ENCODE results near the gene NID1.

DNA sequence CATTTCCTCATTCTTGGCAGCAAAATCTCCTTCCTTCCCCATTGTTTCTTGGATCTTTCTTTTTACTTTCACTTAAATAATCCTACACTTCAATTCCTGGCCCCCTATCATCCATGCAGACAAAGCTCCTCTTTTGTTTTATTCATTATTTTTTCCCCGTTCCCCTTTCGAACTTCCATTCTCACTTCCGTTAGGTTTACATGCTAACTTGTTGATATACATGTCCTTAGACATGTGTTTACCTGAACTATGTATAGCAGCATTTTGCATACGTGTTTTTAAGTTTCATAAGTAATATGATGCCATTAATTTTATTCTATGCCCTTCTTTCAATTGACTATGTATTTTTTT is 131.1 kb downstream of the NID1 start:
- TF ChIP-seq POLR2A (IDR thresholded peaks at IDR 0.05) (no peak), POLR2AphosphoS5 (IDR thresholded peaks at IDR 0.05) (no peak), EP300 (IDR thresholded peaks at IDR 0.05) (no peak)
- TF ChIP-seq, protein P1, sequence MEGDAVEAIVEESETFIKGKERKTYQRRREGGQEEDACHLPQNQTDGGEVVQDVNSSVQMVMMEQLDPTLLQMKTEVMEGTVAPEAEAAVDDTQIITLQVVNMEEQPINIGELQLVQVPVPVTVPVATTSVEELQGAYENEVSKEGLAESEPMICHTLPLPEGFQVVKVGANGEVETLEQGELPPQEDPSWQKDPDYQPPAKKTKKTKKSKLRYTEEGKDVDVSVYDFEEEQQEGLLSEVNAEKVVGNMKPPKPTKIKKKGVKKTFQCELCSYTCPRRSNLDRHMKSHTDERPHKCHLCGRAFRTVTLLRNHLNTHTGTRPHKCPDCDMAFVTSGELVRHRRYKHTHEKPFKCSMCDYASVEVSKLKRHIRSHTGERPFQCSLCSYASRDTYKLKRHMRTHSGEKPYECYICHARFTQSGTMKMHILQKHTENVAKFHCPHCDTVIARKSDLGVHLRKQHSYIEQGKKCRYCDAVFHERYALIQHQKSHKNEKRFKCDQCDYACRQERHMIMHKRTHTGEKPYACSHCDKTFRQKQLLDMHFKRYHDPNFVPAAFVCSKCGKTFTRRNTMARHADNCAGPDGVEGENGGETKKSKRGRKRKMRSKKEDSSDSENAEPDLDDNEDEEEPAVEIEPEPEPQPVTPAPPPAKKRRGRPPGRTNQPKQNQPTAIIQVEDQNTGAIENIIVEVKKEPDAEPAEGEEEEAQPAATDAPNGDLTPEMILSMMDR (IDR thresholded peaks at IDR 0.05): no peak

All from upper lobe of left lung (tissue), 4 donors.